ENCODE data around the gene NEK4.
A peak's percentile ranks its signal among the peaks of the same experiment; 100 is the strongest.

Gene NEK4

DNA sequence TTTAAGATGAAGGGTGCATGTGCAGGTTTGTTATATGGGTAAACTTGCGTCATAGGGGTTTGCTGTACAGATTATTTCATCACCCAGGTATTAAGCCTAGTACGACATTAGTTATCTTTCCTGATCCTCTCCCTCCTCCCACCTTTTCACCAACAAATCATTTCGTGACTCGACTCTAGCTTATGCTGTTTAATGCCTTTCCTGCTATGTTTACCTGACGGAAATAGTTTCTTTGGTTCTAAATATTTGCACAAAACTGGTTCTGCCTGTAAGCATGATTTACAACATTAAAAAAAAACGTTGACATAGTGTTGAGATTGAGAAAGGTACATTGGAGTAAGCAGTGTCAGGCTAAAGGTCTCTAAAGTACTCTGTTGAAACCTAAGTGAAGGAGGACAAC lies 82.5 kb downstream of the NEK4 start:
- DNase-seq (ENCODE audit: low spot score): no peak
- TF ChIP-seq, protein P1, sequence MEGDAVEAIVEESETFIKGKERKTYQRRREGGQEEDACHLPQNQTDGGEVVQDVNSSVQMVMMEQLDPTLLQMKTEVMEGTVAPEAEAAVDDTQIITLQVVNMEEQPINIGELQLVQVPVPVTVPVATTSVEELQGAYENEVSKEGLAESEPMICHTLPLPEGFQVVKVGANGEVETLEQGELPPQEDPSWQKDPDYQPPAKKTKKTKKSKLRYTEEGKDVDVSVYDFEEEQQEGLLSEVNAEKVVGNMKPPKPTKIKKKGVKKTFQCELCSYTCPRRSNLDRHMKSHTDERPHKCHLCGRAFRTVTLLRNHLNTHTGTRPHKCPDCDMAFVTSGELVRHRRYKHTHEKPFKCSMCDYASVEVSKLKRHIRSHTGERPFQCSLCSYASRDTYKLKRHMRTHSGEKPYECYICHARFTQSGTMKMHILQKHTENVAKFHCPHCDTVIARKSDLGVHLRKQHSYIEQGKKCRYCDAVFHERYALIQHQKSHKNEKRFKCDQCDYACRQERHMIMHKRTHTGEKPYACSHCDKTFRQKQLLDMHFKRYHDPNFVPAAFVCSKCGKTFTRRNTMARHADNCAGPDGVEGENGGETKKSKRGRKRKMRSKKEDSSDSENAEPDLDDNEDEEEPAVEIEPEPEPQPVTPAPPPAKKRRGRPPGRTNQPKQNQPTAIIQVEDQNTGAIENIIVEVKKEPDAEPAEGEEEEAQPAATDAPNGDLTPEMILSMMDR (IDR thresholded peaks at IDR 0.05): no peak
- Histone ChIP-seq H3K4me3 (no peak overlapping the region), H3K27ac (no peak overlapping the region)

DNA sequence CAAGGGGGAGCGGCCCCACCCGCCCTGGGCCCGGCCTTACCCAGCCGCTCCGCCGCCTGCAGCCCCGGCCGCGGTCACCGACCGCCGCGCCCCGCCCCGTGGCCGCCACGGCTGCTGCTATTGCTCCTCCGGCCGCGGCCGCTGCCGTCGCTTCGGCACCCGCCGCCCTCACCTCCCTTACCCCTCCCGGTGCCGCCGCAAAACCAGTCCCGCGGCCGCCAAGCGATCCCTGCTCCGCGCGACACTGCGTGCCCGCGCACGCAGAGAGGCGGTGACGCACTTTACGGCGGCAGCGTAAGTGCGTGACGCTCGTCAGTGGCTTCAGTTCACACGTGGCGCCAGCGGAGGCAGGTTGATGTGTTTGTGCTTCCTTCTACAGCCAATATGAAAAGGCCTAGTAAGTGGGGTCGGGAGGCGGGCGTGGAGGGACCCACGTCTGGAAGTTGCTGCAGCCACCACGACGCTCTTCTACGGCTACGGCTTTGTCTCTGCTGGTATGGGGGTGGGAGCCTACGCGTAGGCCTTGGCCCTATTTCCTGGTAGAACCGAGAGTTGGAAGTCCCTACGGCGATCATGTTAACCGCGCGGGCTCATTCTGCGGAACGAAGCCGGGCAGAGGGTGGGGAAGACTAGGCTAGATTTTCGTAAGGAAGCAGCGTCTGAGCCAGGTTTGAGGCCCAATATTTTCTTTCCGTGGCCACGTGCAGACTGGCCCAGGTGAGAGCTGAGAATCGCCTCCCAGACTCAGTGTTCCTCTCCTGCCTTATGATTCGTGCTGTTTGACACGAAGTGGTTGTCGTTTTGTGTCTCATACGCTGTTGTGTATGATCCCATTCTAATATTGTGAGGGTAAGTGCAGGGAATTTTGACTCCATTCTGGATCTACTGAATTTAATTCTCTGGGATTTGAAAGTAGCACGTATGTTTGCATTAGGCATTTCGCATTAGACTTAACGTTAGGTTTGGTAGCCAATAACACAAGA lies 84.7 kb downstream of the NEK4 start, which contains the start of the genes GNL3 and PBRM1:
Gene GNL3, plus strand, starts transcription at position 324 of the 983 bp plus-strand sequence. Its CDS starts 61 bp downstream, at position 385.
Gene PBRM1, minus strand, starts transcription at position 205 of the 983 bp plus-strand sequence.
- H3K27ac ChIP-seq: peak within 1 kb of the TSS; percentile 89 to 100
- H3K4me3 ChIP-seq: peak within 1 kb of the TSS; percentile 98
- TF ChIP-seq, protein P1 (IDR thresholded peaks at IDR 0.05): no peak
- peak; percentile 95 for DNase-seq (ENCODE audit: low spot score)

DNA sequence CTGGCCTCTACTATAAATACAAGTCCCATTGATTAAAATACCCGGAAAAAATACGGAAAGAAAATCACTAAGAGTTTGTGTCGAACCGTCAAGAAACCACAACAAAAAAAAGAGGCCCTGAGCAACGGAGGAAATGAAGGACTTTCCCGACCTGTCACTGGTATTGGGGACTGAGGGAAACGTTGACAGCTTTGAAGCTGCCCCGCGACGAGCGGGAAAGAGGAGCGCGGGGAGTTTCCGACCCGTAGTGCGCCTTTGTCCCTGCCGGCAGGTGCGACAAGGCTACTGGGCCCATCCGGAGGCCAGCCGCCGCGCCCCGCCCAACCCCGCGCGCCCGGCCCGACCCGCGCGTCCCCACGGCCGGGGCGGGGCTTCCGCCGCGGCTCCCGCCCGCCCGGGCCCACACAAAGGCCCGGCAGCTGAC lies 85.4 kb downstream of the NEK4 start:
- peak overlapping the region; percentile 89 to 100 for H3K27ac ChIP-seq
- peak overlapping the region; percentile 98 for H3K4me3 ChIP-seq
- TF ChIP-seq, protein P1 (IDR thresholded peaks at IDR 0.05): no peak
- peak; percentile 85 for DNase-seq (ENCODE audit: low spot score)

DNA sequence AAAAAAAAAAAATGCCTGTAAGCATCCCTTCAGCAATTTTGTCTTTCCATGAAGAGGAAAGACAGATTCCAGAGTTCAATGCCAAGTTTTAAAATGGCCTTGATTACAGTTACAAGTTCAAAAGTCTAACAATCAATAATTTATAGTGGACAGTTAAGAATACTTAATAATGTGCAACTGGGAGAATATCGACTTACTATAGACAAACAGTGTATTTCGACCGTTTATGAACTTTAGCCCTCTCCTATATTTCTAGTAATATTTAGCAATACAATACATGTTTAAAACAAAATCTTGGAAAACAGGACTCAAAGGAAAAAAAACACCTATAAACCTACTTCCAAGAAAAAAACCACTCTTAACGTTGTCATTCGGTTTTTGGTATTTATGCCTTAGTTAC lies 86.6 kb downstream of the NEK4 start:
- DNase-seq (ENCODE audit: low spot score): no peak
- H3K27ac ChIP-seq: peak overlapping the region in 1 of 2 donors; percentile 89
- TF ChIP-seq, protein P1 (IDR thresholded peaks at IDR 0.05): no peak
- peak overlapping the region; percentile 98 for H3K4me3 ChIP-seq

DNA sequence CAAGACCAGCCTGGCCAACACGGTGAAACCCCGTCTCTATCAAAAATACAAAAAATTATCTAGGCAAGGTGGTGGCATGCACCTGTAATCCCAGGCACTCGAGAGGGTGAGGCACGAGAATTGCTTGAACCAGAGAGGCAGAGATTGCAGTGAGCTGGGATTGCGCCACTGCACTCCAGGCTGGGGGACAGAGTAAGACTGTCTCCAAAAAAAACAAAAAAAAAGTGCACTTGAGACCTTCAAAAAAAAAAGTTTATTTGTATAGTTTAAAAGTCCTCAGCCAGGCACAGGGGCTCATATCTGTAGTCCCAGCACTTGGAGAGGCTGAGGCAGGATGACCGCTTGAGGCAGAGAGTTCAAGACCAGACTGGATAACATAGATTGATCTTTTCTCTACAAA lies 87.1 kb downstream of the NEK4 start:
- TF ChIP-seq, protein P1 (IDR thresholded peaks at IDR 0.05): no peak
- H3K4me3 ChIP-seq: no peak overlapping the region
- peak overlapping the region in 1 of 2 donors; percentile 53 for H3K27ac ChIP-seq
- DNase-seq (ENCODE audit: low spot score): peak; percentile 81

DNA sequence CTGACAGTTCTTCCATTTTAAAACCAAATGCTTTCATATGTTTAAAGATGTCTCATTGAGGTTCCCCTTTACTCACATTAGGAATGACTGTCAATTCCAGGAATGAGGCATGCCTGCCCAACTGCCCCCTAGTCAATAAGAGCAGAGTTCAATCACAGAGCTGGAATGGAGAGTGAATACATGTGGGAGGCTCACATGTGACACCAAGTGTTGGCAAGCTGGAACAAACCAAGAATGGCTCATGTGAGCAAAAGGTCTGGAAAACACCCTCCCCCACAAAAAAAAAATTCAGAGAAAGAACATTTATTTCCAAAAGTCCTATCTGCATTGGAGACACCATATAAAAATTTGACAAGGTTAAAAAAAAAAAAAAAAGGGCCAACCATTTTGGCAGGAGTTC lies 88.7 kb downstream of the NEK4 start:
- TF ChIP-seq, protein P1 (IDR thresholded peaks at IDR 0.05): no peak
- H3K4me3 ChIP-seq: no peak overlapping the region
- DNase-seq (ENCODE audit: low spot score): no peak
- peak overlapping the region in 1 of 2 donors; percentile 64 for H3K27ac ChIP-seq
